Stomach (tissue), 9 donors: Measurements from ENCODE around the gene TAF15. TPM values are rescaled to one million over a fixed set of nuclear protein-coding genes. Genes with fewer than 3 reads are reported as not detected.

Experiments
- DNase-seq, 2 donors: peaks; one replicate each; pipeline versions ENCODE4 v3.0.0 to v3.0.0-alpha.2; 2013 to 2019
- H3K27ac ChIP-seq, 5 donors: fragments of 200-600 bp in 4 of 5; sonication (generic) in 4 of 5; one replicate each; pipeline ENCODE4 v1.5.1; 2013 to 2019; ENCODE audit warnings: mild to moderate bottlenecking in 1 of 5, moderate library complexity in 1 of 5
- H3K27me3 ChIP-seq, 3 donors: fragments of 200-600 bp; sonication (generic); one replicate each; pipeline ENCODE4 v1.5.1; 2017 to 2019; ENCODE audit warnings: mixed run types in 1 of 3
- H3K36me3 ChIP-seq, 4 donors: fragments of 200-600 bp; sonication (generic); 1 replicate in 3 of 4; 2 replicates in 1 of 4; pipeline ENCODE4 v1.5.1; 2016 to 2019
- H3K4me1 ChIP-seq, 4 donors: fragments of 200-600 bp; sonication (generic); one replicate each; pipeline ENCODE4 v1.5.1; 2016 to 2019
- H3K4me3 ChIP-seq, 4 donors: fragments of 200-600 bp; sonication (generic) in 3 of 4; one replicate each; pipeline ENCODE4 v1.5.1; 2016 to 2019; ENCODE audit warnings: mild to moderate bottlenecking in 1 of 4
- H3K9me3 ChIP-seq, 4 donors: fragments of 200-600 bp; sonication (generic); one replicate each; pipeline ENCODE4 v1.5.1; 2016 to 2019
- EP300 ChIP-seq: sonication (generic); formaldehyde crosslinking; IDR thresholded peaks from one replicate; pipeline ENCODE4 v1.6.1; 2017; ENCODE audit warnings: antibody characterized with exemption
- POLR2A ChIP-seq, 4 donors: fragments of 450-650 bp; IDR thresholded peaks; one replicate each; pipeline ENCODE4 v1.6.1; 2016; ENCODE audit warnings: antibody characterized with exemption in 4 of 4, control low read depth in 2 of 4, mild to moderate bottlenecking in 1 of 4, moderate library complexity in 1 of 4
- POLR2AphosphoS5 ChIP-seq, 3 donors: sonication (generic); formaldehyde crosslinking; IDR thresholded peaks; one replicate each; pipeline ENCODE4 v1.6.1; 2016; ENCODE audit warnings: antibody characterized with exemption in 3 of 3
- WGBS, 5 donors: extraction: QIAGEN DNeasy Blood & Tissue Kit in 3 of 5; methylation state at CpG; one replicate each; pipeline versions ENCODE4 v1.1.5 to v1.1.7; 2013 to 2018; 5-methylcytosine and 5-hydroxymethylcytosine counted together
- intact Hi-C: fragments of 100-400 bp; cut with DNase I; formaldehyde crosslinking; loops from one replicate; pipeline ENCODE4 v1.15.1; 2023; ENCODE audit warnings: low total_unique reads
- polyA plus RNA-seq, 3 donors: library from polyadenylated mRNA; stranded (reverse); fragments of 200-250 nt; gene quantifications; one replicate each; pipeline ENCODE4 v1.2.3, GENCODE V29; 2013
- total RNA-seq, 5 donors: library from RNA; depleted of rRNA; stranded (reverse); fragments of >200 nt; gene quantifications; one replicate each; pipeline versions ENCODE4 v1.1.0 to v1.2.3, GENCODE V29; 2014 to 2016
- TF ChIP-seq, protein P1 (sequence below), 7 experiments: fragments of 450-650 bp in 4 of 7; fragments of 200-600 bp in 3 of 7; sonication (generic) in 3 of 7; IDR thresholded peaks; one replicate each; pipeline ENCODE4 v1.5.1; 2016 to 2019; ENCODE audit warnings: antibody characterized with exemption in 7 of 7, control low read depth in 2 of 7, mild to moderate bottlenecking in 1 of 7
- donor health status: healthy with polysubstance abuse.
- donor health status: Bipolar disorder and iron deficiency.
- donor health status: healthy.

The TAF15 gene
- total and polyA plus RNA-seq, 8 donors = 21.1 to 127 (median 78.5) TPM

DNA sequence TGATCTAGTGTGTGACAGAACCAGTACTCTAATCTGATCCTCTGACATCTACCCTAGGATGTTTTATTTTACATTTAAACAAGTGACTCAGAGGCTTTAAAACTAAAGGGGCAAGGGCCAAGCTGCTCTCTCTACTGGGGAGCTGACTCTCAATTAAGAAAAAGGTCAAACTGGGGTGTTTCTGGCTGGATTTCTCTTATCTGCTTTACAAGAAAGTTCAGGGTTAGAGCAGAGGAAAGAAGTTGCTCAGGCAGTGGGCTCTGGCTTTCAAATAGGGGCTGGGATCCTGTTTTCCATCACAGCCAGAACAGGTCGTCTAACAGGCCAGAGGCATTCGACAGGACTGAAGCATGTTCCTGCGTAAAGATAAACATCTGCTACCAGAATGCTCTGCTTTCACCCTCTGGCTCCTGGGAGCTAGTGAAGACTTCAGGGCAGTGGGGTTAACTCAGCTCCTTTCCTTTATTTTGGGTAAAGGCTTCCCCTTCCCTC lies 22.3 kb upstream of the TAF15 start:
- Histone ChIP-seq H3K36me3 (no peaks in the 10 kb centered on the region), H3K4me1 (peaks cover 35 to 79% (median 60%) of the 10 kb centered on the region in 4 donors), H3K27me3 (no peaks in the 10 kb centered on the region), H3K4me3 (no peak overlapping the region), H3K9me3 (no peaks in the 10 kb centered on the region), H3K27ac (peak overlapping the region; percentile 29 to 76 (median 73))
- no peak for TF ChIP-seq EP300
- peak in 1 of 3 donors; percentile 3 for TF ChIP-seq POLR2AphosphoS5 (IDR thresholded peaks at IDR 0.05)
- 14 to 40% (median 33%) methylated on average over 3 of the region's 3 CpGs for WGBS, 5 donors
- intact Hi-C loops = no loop called here
- peak in 1 of 2 donors; percentile 59 for DNase-seq

DNA sequence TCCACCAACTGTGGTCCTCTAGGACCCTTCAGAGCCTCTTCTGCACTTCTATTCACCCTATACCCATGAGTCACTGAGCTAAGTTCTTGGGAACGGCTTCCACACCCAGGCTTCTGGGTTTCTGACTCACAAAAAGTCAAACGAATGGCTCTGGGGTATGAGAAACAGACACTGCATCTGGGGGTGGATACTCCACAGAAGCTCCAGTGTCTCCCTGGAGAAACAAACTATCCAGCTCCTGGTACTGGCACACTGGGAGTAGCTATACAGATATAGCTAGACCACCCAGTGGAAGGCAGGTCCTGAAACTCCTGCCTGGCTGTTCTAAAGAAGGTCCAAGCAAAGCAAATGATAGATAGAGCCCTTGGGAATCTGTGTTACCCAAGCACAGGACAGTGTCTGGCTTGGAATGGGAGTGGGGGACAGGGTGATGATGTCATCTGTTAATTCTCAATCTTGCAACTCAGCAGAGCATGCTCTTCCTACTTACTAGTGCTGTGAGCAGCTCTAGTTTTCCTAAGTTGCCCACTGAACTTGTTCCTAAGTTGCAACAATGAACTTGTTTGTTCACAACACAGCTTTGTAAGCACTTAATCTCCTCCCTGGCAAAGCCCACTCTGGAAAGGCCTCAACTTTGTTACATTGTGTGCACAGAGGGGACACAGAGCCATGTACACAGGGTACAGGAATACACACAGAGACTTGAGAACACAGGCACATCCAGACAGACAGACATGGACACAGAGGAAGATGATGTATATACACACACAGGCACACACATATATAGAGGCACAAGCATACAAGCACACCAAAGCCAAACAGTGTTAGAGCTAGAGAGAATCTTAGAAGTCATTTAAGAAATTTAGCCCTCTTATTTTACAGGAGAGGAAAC lies 20.6 kb upstream of the TAF15 start:
- Histone ChIP-seq H3K27ac (peak overlapping the region; percentile 43 to 76 (median 73)), H3K4me3 (no peak overlapping the region)
- WGBS, 5 donors = 28 to 43% (median 33%) methylated on average over 2 of the region's 2 CpGs

DNA sequence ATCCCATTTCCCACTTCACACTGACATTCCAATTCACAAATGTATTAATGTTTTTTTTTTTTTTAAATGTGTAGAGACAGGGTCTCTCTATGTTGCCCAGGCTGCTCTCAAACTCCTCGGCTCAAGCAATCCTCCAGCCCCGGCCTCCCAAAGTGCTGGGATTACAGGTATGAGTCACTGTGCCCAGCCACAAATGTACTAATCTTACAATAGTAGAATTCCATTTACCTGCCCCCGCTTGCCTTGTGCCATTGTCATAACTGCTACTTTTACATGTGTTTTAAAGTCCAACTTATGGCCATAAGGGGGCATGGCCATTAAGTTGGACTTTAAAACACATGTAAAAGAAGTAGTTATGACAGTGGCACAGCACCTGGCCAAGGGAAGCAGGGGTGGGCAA lies 18.4 kb upstream of the TAF15 start:
- Histone ChIP-seq H3K27me3 (peaks cover 0 to 28% (median 7%) of the 10 kb centered on the region in 3 donors), H3K4me3 (no peak overlapping the region), H3K4me1 (peaks cover 29 to 71% (median 47%) of the 10 kb centered on the region in 4 donors), H3K36me3 (no peaks in the 10 kb centered on the region), H3K9me3 (no peaks in the 10 kb centered on the region), H3K27ac (no peak overlapping the region)
- 87 to 97% (median 88%) methylated on average over 3 of the region's 3 CpGs for WGBS, 5 donors
- DNase-seq = no peak
- TF ChIP-seq POLR2A (IDR thresholded peaks at IDR 0.05) = no peak
- TF ChIP-seq, protein P1, sequence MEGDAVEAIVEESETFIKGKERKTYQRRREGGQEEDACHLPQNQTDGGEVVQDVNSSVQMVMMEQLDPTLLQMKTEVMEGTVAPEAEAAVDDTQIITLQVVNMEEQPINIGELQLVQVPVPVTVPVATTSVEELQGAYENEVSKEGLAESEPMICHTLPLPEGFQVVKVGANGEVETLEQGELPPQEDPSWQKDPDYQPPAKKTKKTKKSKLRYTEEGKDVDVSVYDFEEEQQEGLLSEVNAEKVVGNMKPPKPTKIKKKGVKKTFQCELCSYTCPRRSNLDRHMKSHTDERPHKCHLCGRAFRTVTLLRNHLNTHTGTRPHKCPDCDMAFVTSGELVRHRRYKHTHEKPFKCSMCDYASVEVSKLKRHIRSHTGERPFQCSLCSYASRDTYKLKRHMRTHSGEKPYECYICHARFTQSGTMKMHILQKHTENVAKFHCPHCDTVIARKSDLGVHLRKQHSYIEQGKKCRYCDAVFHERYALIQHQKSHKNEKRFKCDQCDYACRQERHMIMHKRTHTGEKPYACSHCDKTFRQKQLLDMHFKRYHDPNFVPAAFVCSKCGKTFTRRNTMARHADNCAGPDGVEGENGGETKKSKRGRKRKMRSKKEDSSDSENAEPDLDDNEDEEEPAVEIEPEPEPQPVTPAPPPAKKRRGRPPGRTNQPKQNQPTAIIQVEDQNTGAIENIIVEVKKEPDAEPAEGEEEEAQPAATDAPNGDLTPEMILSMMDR (IDR thresholded peaks at IDR 0.05) = no peak
- TF ChIP-seq EP300 = no peak
- TF ChIP-seq POLR2AphosphoS5 (IDR thresholded peaks at IDR 0.05) = no peak
- intact Hi-C loops = no loop called here

More for the DNA sequence above, 20.6 kb upstream of the TAF15 start:
- Histone ChIP-seq H3K9me3 (no peaks in the 10 kb centered on the region), H3K36me3 (no peaks in the 10 kb centered on the region), H3K4me1 (peaks cover 27 to 71% (median 48%) of the 10 kb centered on the region in 4 donors), H3K27me3 (peaks cover 0 to 6% (median 0%) of the 10 kb centered on the region in 3 donors)
- intact Hi-C loops = no loop called here
- TF ChIP-seq EP300 (no peak), POLR2AphosphoS5 (IDR thresholded peaks at IDR 0.05) (peak in 1 of 3 donors; percentile 45)
- TF ChIP-seq, protein P1 (IDR thresholded peaks at IDR 0.05) = no peak
- peak in 1 of 2 donors; percentile 66 for DNase-seq

GRCh38 chr17:35791681-35792350 lies 17.5 kb upstream of the TAF15 start:
- Histone ChIP-seq H3K9me3 (no peaks in the 10 kb centered on the region), H3K27ac (peak overlapping the region in 1 of 5 donors; percentile 13), H3K36me3 (no peaks in the 10 kb centered on the region), H3K27me3 (peaks cover 0 to 36% (median 7%) of the 10 kb centered on the region in 3 donors), H3K4me3 (no peak overlapping the region), H3K4me1 (peaks cover 29 to 71% (median 45%) of the 10 kb centered on the region in 4 donors)
- 77 to 86% (median 81%) methylated on average over 9 of the region's 9 CpGs for WGBS, 5 donors
- intact Hi-C loops = no loop called here
- TF ChIP-seq, protein P1 (IDR thresholded peaks at IDR 0.05) = no peak
- TF ChIP-seq POLR2AphosphoS5 (IDR thresholded peaks at IDR 0.05) = no peak
- no peak for TF ChIP-seq POLR2A (IDR thresholded peaks at IDR 0.05)
- no peak for TF ChIP-seq EP300
- DNase-seq = no peak
